Measurements from ENCODE around the gene MSRB2.

The MSRB2 gene

GRCh38 chr10:23094786-23095403 is 484 bp upstream of the MSRB2 start:
- DNase-seq, result no peak
- Histone ChIP-seq H3K4me3 (ENCODE audit: low read length) (no peak overlapping the region), H3K79me2 (ENCODE audit: low read length) (peaks cover 12% of the 10 kb centered on the region), H3F3A (ENCODE audit: insufficient read depth, low read length) (peaks cover 9% of the 10 kb centered on the region), H3K9me2 (replicated peaks; ENCODE audit: insufficient read depth, low read length) (no peaks in the 10 kb centered on the region), H2AFZ (ENCODE audit: low read length) (no peak overlapping the region), H3K9me3 (replicated peaks; ENCODE audit: insufficient read depth, low read length) (no peaks in the 10 kb centered on the region), H3K4me1 (ENCODE audit: low read length) (peaks cover 5% of the 10 kb centered on the region; the same call in 1 of the 2 replicates), H4K20me1 (ENCODE audit: insufficient read depth, low read length) (no peaks in the 10 kb centered on the region), H3K27ac (ENCODE audit: low read length) (no peak overlapping the region), H3K27me3 (replicated peaks; ENCODE audit: insufficient read depth, low read length) (no peaks in the 10 kb centered on the region), H3K9ac (ENCODE audit: low read length) (no peak overlapping the region), H3K4me2 (ENCODE audit: low read depth, low read length) (no peak overlapping the region), H3K36me3 (replicated peaks; ENCODE audit: insufficient read depth, low read length) (no peaks in the 10 kb centered on the region)
- TF ChIP-seq EZH2phosphoT487 (IDR thresholded peaks at IDR 0.05; ENCODE audit: low read length), result no peak
- TF ChIP-seq CTCF (IDR thresholded peaks at IDR 0.05; ENCODE audit: low read length), result no peak
- no peak for TF ChIP-seq EZH2 (optimal IDR thresholded peaks at IDR 0.05; ENCODE audit: low read depth, low read length)

- Histone ChIP-seq H2AFZ (ENCODE audit: low read length) (peak overlapping the region; percentile 77), H4K20me1 (ENCODE audit: insufficient read depth, low read length) (no peaks in the 10 kb centered on the region), H3K9me2 (replicated peaks; ENCODE audit: insufficient read depth, low read length) (no peaks in the 10 kb centered on the region), H3K79me2 (ENCODE audit: low read length) (peaks cover 12% of the 10 kb centered on the region), H3K4me1 (ENCODE audit: low read length) (peaks cover 5% of the 10 kb centered on the region; the same call in 1 of the 2 replicates), H3K27ac (ENCODE audit: low read length) (0 out of 2 replicates have a peak overlapping the region, but pooled peaks have one; percentile 9), H3K9me3 (replicated peaks; ENCODE audit: insufficient read depth, low read length) (no peaks in the 10 kb centered on the region), H3K4me3 (ENCODE audit: low read length) (peak overlapping the region; percentile 76), H3K4me2 (ENCODE audit: low read depth, low read length) (peak overlapping the region; percentile 77), H3F3A (ENCODE audit: insufficient read depth, low read length) (peaks cover 9% of the 10 kb centered on the region), H3K36me3 (replicated peaks; ENCODE audit: insufficient read depth, low read length) (no peaks in the 10 kb centered on the region), H3K9ac (ENCODE audit: low read length) (peak overlapping the region; percentile 83), H3K27me3 (replicated peaks; ENCODE audit: insufficient read depth, low read length) (no peaks in the 10 kb centered on the region)
- TF ChIP-seq EZH2 (optimal IDR thresholded peaks at IDR 0.05; ENCODE audit: low read depth, low read length) (no peak), EZH2phosphoT487 (IDR thresholded peaks at IDR 0.05; ENCODE audit: low read length) (no peak), CTCF (IDR thresholded peaks at IDR 0.05; ENCODE audit: low read length) (no peak)
- DNase-seq, result peak; percentile 38
Measured at GRCh38 chr10:23095966-23096801, 805 bp downstream of the MSRB2 start.

- no peak for DNase-seq
- Histone ChIP-seq H3K27ac (ENCODE audit: low read length) (no peak overlapping the region), H3K36me3 (replicated peaks; ENCODE audit: insufficient read depth, low read length) (no peaks in the 10 kb centered on the region), H3K9me2 (replicated peaks; ENCODE audit: insufficient read depth, low read length) (no peaks in the 10 kb centered on the region), H3K4me2 (ENCODE audit: low read depth, low read length) (peak overlapping the region; percentile 77; the same call in 1 of the 2 replicates), H3F3A (ENCODE audit: insufficient read depth, low read length) (peaks cover 9% of the 10 kb centered on the region), H3K4me1 (ENCODE audit: low read length) (peaks cover 5% of the 10 kb centered on the region; the same call in 1 of the 2 replicates), H3K9me3 (replicated peaks; ENCODE audit: insufficient read depth, low read length) (no peaks in the 10 kb centered on the region), H4K20me1 (ENCODE audit: insufficient read depth, low read length) (no peaks in the 10 kb centered on the region), H3K79me2 (ENCODE audit: low read length) (peaks cover 12% of the 10 kb centered on the region), H3K27me3 (replicated peaks; ENCODE audit: insufficient read depth, low read length) (no peaks in the 10 kb centered on the region), H3K4me3 (ENCODE audit: low read length) (0 out of 2 replicates have a peak overlapping the region, but pooled peaks have one; percentile 76), H3K9ac (ENCODE audit: low read length) (no peak overlapping the region), H2AFZ (ENCODE audit: low read length) (no peak overlapping the region)
- no peak for TF ChIP-seq EZH2phosphoT487 (IDR thresholded peaks at IDR 0.05; ENCODE audit: low read length)
- TF ChIP-seq CTCF (IDR thresholded peaks at IDR 0.05; ENCODE audit: low read length), result no peak
- TF ChIP-seq EZH2 (optimal IDR thresholded peaks at IDR 0.05; ENCODE audit: low read depth, low read length), result no peak
Measured at GRCh38 chr10:23096802-23097549, 1.6 kb downstream of the MSRB2 start.

All from MM.1S (cell line).